Measurements from ENCODE around the gene IMPG1. TPM values are rescaled to one million over a fixed set of nuclear protein-coding genes. Genes with fewer than 3 reads are reported as not detected.

IMPG1 gene, protein sequence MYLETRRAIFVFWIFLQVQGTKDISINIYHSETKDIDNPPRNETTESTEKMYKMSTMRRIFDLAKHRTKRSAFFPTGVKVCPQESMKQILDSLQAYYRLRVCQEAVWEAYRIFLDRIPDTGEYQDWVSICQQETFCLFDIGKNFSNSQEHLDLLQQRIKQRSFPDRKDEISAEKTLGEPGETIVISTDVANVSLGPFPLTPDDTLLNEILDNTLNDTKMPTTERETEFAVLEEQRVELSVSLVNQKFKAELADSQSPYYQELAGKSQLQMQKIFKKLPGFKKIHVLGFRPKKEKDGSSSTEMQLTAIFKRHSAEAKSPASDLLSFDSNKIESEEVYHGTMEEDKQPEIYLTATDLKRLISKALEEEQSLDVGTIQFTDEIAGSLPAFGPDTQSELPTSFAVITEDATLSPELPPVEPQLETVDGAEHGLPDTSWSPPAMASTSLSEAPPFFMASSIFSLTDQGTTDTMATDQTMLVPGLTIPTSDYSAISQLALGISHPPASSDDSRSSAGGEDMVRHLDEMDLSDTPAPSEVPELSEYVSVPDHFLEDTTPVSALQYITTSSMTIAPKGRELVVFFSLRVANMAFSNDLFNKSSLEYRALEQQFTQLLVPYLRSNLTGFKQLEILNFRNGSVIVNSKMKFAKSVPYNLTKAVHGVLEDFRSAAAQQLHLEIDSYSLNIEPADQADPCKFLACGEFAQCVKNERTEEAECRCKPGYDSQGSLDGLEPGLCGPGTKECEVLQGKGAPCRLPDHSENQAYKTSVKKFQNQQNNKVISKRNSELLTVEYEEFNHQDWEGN
- under 1 TPM in 1 of 3 donors, not detected in 2; 0.13 TPM for polyA plus RNA-seq

DNA sequence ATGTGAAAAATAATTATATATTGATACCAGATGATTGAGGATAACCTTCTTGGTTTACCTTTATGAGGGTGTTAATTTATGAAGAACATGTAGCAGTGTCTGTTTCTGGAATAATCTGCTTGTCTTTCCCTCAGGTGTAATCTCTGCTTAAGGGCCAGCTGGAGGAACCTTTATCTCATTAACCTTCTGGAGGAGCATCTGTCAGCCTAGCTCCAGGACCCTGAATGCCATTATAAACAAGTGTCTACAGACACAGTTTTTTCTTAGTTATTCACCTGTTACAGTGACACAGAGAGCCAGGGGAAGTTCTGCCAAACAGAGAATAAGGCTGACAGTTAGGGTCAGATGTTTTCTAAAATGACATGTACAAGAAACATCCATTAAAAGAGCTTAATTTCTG, at the start of gene IMPG1:
Gene IMPG1, minus strand, starts transcription at position 101 of the 400 bp plus-strand sequence. CDS start 174 bp downstream, outside the sequence.
- no peak within 1 kb of the TSS for H3K27ac ChIP-seq (ENCODE audit: low read depth, low read length)

DNA sequence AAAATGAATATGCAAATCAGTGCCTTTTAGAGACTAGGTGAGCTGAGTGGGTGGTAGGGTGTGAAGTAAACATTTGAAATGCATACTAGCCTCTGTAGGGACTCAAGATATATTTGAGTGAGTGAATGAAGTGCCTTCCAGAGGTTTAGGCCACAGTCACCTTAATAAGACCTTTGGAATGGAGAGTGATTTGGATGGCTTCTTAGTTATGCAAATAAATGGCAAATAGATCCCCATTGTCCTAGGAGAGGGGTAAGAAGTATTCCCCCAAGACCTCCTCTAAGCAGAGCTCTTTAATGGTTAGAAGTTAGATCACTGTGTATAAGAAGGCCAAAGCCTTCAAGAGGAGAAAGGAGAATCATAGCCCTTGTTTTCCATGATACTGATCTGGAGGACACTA, 47.8 kb upstream of the IMPG1 start:
- H3K27ac ChIP-seq (ENCODE audit: low read depth, low read length), result no peak overlapping the region

DNA sequence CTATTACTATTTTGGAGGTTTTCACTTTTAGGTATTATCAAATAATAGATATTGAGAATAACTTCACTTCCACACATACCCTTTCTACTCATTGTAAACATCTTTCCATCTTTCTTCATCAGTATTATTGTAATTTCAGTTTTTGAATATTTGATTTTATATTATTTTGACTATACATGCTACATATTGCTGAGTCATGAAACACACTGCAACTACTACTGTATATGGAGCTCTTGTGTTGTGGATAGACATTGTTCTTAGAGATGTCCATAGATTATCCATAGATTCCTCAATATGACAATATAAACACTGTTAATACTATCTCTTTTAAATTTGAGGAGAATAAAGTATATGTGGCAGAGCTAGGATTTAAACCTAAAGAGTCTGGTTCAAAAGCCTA, 819 bp upstream of the IMPG1 start:
- no peak overlapping the region for H3K27ac ChIP-seq (ENCODE audit: low read depth, low read length)

DNA sequence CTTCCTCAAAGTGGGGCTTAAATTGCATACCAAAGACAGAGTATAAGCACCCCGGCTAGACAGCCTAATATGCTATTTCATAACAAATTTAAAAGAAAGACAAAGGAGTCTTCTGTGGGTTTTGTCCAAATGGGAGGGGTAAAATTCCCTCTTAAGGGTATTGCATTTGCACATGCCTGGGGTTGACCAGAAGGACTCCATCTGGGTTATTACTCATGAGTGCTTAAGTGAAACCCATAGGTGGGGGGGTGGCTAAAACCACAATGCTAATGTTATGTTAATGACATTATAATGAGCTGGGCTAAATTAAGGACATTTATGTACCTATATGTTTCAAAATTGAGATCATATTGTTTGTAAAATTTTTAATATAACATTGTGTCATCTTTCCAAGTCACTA, 15.0 kb downstream of the IMPG1 start:
- WGBS, 3 donors, result 86 to 93% (median 86%) methylated on average over 1 of the region's 1 CpG
- no peak overlapping the region for H3K27ac ChIP-seq (ENCODE audit: low read depth, low read length)

DNA sequence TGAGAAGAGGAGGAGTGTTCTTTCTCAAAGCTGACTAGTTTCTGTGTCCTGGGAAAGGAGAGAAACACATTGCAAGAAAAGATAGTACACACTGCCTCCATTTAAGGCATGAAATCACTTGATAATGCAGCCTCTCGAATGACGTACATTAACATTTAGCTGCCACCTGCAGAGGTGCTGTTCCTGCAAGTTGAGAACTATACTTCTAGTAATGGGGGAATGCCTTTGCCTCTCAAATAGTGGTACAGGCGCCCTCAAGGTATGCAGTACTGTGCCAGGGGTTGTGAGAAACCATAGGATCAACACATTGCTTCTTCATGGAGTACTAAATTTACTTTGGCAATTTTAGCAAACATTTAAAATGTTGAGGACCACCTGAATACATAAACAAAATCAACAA, 20.1 kb downstream of the IMPG1 start:
- WGBS, 3 donors, result 55 to 64% (median 61%) methylated on average over 3 of the region's 3 CpGs
- no peak overlapping the region for H3K27ac ChIP-seq (ENCODE audit: low read depth, low read length)

DNA sequence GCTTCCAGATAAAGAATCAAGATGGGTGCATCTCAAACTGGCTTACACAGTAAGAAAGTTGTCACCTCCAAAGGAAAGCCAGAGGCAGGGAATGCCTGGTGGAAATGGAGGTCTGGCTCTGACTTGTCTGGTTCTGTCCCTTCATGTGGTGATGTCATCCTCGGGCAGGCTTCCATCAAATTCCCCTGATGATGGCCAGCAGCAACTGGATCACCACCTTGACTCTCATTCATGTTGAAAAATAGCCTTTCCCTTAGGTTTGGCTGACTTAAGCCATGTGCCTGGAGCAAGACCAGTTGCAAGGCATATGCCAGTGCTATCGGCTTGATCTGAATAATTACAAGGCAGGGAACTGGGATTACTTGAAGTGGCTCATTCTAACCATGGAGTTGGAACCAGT, 28.8 kb downstream of the IMPG1 start:
- 75 to 91% (median 82%) methylated on average over 2 of the region's 2 CpGs for WGBS, 3 donors
- no peak overlapping the region for H3K27ac ChIP-seq (ENCODE audit: low read depth, low read length)

DNA sequence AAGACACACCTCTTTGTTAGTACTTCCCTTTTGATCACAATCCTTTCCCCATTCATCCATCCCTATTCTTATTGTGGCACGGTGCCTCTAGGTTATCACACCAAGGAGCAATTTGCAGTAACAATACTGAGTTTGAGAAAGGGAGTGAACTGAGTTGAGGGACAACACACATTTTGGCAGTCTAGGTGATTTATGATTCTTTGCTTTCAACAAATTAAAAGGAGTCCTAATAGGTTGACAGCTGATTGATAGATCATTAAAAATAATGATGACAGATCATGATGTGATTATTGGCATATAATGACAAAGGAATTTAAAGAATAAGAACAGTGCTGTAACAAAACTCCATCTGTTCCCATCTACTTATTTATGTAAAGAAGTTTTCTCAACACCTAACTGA, 36.7 kb downstream of the IMPG1 start:
- WGBS, 3 donors, result 36 to 49% (median 48%) methylated on average over 1 of the region's 1 CpG

DNA sequence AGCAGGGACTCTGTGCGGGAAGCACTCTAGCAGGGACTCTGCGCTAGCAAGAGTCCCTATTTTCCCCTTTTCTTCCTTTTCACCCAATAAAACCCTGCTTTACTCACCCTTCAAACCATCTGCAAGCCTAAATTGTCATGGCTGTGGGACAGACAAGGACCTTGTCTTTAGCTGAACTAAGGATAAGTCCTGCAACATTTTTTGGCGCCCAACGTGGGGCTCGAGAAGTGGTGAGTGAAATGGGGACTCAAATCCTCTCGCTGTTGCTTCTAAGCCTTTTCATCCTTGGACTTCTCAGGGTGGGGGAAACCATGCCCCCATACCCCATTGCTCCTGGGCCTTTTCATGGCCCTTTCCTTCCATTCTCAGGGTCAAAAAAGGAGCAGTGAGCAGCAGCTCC, 46.4 kb downstream of the IMPG1 start:
- 79 to 92% (median 92%) methylated on average over 6 of the region's 6 CpGs for WGBS, 3 donors
- no peak overlapping the region for H3K27ac ChIP-seq (ENCODE audit: low read depth, low read length)

More for the DNA sequence above, 36.7 kb downstream of the IMPG1 start:
- H3K27ac ChIP-seq (ENCODE audit: low read depth, low read length), result no peak overlapping the region

DNA sequence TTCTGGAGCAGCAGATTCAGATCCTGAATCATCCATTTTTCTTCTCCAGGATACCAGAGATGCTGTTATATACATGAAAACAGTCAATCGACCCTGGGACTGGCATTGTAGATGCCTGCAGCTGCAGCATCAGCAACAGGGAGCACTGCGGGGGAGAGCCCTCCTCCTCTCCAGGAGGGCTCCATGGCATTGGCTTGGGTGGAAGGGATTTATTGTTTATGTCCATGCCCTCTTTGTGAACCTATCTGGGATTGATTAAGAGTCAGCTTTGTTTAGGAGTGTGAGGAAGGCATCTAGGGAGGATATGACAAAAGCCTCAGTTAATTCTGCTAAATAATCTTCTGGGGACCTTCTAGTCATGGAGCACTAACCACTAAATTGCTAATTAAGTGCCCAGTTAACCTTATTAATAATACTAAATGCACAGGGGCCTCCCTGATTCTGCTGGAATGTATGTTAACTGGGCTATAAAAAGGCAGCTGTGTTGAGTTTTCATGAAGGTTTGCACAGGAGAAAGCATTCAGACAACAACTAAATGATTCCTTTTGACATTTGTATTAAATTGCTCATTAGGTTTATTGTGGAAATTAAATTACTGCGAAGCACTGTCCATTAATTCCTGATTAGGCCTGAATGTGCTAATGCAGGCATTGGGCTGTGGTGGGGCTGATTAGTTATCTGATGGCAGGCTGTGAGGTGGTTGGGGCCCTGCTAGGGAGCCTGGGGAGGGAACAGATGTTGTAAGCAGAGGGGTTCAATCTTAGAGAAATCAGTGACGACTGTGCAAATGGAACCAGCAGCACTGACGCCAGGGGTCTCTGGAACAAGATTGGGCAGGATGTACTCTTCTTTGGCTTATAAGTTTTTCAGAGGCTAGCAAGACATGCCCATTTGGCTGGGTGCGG, 57.6 kb downstream of the IMPG1 start:
- no peak overlapping the region for H3K27ac ChIP-seq (ENCODE audit: low read depth, low read length)
- 76 to 79% (median 77%) methylated on average over 6 of the region's 6 CpGs for WGBS, 3 donors

DNA sequence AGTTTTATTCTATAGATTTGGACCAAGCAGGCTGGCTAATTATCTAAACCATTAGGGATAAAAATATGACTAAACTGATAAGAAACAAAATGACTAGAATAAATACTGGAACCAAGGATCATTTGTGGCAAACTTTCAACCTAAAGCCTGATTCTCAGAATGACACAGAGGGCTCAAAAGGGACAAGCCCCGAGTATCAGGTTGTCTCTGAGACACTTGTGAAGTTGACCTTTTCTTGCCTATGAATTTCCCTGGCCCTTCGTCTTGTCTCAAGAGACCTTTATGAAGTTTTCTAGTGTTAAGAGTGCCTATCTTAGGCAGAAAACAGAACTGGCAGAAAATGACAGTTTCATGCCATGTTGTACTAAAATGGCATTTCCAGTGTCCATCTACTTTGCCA, 68.3 kb downstream of the IMPG1 start:
- whole genome bisulfite sequencing, 3 donors, result 77 to 90% (median 78%) methylated on average over 2 of the region's 2 CpGs
- no peak overlapping the region for H3K27ac ChIP-seq (ENCODE audit: low read depth, low read length)

DNA sequence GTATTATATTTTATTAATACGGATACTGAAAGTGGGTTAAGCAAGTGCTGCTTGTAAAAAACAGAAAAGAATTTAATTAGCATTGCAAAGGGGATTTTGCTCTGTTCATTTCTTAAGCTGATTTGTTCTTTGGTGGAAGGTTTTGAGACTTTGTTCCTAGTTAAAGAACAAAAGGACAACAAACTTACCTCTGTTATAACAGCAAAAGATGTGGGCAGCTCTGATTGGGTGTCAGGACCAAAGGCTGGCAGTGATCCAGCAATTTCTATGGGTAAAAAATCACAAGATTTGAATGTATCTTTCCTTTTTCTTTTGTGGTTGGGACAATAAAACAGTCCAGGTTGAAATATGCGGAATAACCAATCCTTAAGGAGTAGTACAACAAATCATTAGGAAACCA, 68.8 kb downstream of the IMPG1 start:
- WGBS, 3 donors, result 87 to 97% (median 89%) methylated on average over 2 of the region's 2 CpGs
- no peak overlapping the region for H3K27ac ChIP-seq (ENCODE audit: low read depth, low read length)

DNA sequence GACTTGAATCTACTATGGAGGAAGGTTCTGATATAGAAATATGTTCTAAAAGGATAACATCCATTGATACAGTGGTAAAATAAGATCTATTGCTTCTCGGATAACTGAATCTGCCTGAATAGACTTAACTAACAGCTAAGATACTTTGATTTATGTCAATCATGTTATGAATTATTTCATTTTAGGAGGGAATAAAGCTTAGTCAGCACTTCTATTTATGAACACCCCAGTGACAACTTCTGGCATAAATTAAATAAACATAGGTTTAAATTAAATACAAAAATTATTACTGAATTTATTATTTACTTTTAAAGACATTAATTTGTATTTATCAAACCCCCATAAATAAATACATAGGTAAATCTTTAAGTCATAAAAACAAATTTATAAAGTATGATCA, 69.3 kb downstream of the IMPG1 start:
- H3K27ac ChIP-seq (ENCODE audit: low read depth, low read length), result no peak overlapping the region
- 93 to 98% (median 94%) methylated on average over 1 of the region's 1 CpG for WGBS, 3 donors

DNA sequence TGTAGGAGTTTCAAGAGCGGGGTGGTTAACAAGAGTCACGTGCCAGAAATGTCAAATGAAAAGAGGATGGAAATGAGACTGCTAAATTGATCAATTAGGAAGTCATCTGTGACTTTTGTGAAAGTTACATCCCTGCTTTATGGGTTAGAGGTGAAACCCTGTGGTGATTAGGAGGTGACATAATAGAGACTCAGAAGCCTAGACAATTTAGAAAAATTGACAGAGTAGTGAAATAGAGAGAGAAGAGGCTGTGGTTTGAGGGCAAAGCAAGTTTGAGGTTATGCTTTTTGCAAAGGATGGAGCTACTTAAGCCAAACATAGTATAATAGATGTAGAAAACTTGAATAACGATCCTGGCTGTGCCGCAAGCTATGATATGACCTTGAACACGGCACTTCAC, 71.8 kb downstream of the IMPG1 start:
- 61 to 86% (median 85%) methylated on average over 5 of the region's 5 CpGs for WGBS, 3 donors

DNA sequence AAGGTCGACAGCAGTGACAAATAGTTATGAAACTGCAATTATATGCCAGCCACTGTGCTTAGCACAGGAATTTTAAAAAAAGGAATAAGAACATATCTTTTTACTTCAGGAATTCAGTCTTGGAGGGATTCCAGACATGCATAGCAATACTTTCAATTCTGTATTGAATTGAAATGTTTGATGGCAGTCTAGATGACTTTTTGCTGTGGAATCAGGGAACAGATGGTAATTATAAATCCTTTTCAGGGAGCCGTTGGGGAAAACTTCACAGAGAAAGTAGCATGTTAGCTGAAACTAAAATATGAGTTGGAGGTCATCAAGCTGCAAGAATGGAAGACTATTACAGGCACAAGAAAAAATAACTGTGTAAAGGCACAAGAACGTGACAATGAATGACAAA, 74.8 kb downstream of the IMPG1 start:
- H3K27ac ChIP-seq (ENCODE audit: low read depth, low read length), result no peak overlapping the region
- WGBS, 3 donors, result 37 to 47% (median 46%) methylated on average over 3 of the region's 3 CpGs

More for the DNA sequence above, 71.8 kb downstream of the IMPG1 start:
- no peak overlapping the region for H3K27ac ChIP-seq (ENCODE audit: low read depth, low read length)

DNA sequence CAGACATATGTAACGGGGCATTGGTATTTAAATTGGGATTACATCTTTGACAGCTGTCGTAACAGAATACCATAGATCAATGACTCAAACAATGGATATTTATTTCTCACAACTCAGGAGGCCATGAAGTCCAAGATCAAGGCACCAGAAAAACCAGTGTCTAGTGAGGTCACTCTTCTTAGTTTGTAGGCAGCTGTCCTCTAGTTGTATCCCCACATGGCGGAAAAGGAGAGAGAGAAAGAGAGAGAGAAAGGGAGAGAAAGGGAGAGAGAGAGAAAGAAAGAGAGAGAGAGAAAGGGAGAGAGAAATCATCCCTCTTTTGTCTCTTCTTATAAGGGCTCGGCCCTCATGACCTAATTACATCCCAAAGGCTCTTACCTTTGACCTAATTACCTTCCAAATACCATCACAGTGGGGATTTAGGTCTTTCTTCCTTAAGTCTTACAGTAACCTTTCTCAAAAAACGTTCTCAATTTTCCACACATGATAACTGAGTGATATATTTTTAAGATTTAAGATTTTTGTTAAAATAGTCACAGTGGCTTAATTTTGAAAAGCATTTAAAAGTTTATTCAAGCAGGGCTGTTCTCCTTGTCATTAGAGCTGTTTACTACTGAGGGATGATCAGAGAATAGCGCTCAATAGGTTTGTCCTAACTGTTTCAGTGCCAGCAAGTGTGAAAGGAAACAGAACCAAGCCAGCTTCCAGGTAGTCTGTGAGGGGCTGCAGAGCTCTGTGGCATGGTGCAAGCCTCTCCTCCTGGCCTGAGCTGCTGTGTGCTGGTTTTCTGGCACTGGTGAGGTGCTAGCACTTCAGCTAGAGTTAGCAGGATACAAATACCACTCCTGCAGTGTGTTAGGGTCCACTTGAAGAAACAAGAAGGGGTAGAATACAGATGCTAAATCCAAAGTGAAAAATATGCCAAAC, 79.0 kb downstream of the IMPG1 start:
- H3K27ac ChIP-seq (ENCODE audit: low read depth, low read length), result no peak overlapping the region
- WGBS, 3 donors, result 52 to 61% (median 61%) methylated on average over 6 of the region's 6 CpGs

DNA sequence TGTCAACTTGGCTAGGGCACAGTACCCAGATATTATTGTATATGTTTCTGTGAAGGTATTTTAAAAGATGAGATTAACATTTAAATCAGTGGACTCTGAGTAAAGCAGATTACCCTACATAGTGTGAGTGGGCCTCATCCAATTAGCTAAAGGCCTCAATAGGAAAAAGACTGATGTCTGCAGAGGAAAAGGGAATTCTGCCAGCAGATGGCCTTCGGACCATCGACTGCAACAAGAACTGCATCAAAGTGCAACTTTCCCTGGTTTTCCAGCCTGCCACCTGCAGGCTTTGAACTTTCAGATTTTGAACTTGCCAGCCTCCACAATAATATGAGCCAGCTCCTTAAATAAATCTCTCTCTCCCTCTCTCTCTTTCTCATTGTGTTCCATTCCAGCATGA, 80.5 kb downstream of the IMPG1 start:
- H3K27ac ChIP-seq (ENCODE audit: low read depth, low read length), result no peak overlapping the region
- 27 to 69% (median 53%) methylated on average over 2 of the region's 2 CpGs for WGBS, 3 donors

DNA sequence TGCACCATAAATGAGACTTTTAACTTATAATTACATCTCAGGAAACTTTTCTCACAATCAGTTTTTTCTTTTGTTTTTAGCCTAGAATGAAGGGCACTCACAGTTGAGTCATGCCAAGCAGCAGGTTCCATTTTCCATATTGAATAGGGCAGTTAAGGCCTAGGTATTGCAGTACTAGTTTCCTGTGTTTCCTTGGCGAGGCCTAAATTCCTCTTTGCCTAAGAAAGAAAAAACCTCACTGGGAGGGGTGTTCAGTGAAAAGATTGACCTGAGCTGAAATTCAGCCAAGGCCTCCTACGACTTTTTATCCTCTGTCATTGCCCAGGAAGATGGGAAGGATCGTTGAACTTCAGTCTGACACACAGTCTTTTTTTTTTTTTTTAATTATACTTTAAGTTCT, 85.5 kb downstream of the IMPG1 start:
- no peak overlapping the region for H3K27ac ChIP-seq (ENCODE audit: low read depth, low read length)
- whole genome bisulfite sequencing, 3 donors, result 66 to 90% (median 73%) methylated on average over 3 of the region's 3 CpGs

DNA sequence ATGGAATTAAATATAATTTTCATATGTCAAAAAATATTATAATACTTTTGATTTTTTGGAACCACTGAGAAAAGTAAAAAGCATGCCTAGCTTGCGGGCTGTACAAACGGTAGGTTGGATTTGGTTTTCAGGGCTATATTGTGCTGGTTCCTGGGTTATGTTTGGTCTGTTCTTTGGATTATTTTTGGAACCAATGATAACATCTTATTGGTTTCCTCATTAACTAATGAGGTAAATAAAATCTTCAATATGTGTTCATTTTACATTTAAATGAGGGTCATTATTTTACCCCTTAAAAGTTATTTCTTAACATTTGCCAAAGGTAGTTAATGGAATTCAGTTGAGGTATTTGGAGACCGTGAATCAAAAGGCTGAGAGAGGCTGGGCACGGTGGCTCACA, 96.6 kb downstream of the IMPG1 start:
- WGBS, 3 donors, result 93 to 97% (median 94%) methylated on average over 4 of the region's 4 CpGs
- H3K27ac ChIP-seq (ENCODE audit: low read depth, low read length), result no peak overlapping the region

All from adipose tissue (tissue), 3 donors.